ENCODE measurements around the gene NUFIP1. TPM values are rescaled to one million over a fixed set of nuclear protein-coding genes. Genes with fewer than 3 reads are reported as not detected.
A peak's percentile ranks its signal among the peaks of the same experiment; 100 is the strongest.
"Not testable (repeated sequence)": the region's sequence is repeated elsewhere in the genome, so short reads cannot be mapped to it uniquely, and the experiment has no call there.

NUFIP1 gene
- polyA plus RNA-seq, 6 donors from 2014 or later, result 4.0 to 5.4 (median 4.9) TPM

DNA sequence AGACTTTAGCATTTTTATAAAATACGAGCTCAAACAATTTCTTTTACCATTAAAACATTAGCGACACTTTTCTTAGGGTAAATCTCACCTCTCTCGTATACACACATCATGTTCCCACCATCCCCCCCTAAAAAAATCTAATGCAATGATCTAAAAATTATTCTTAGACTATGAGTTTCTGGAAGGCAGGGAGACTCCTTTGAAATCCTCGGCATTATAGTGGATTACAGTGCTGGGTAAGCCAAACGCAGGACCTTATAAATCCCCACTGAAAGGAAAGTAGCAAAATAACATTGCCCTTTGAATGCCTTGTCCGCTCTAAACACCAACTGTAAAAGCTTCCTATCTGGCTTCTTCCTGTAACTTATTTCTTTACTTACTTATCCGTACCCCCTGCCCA is 35.0 kb downstream of the NUFIP1 start:
- no peak for ATAC-seq (ENCODE audit: low read depth in 2 of 2)
- no peaks in the 10 kb centered on the region for H3K27me3 Mint-ChIP-seq
- H3K4me1 Mint-ChIP-seq, result no peaks in the 10 kb centered on the region
- no peak overlapping the region for H3K27ac Mint-ChIP-seq
- no peaks in the 10 kb centered on the region for H3K9me3 Mint-ChIP-seq
- H3K36me3 Mint-ChIP-seq, result peaks cover 0 to 16% of the 10 kb centered on the region in 2 donors
- DNase-seq, result no peak
- H3K4me3 Mint-ChIP-seq, result no peak overlapping the region

DNA sequence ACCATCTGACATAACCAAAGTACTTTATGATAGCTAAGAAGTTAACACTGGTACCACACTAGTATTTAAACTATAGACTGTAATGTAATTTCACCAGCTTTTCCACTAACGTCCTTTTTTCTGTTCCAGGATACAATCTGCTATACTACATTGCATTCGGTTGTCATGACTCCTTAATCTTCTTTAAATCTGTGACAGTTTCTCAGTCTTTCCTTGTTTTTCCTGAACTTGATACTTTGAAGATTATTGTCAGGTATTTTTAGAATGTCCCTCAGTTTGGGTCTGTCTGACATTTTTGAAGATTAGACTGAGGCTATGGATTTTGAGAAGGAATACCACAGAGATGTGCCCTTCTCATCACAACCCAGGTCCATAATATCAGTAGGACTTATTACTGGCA is 36.6 kb downstream of the NUFIP1 start:
- DNase-seq (no peak), ATAC-seq (ENCODE audit: low read depth in 2 of 2) (no peak)
- Mint-ChIP-seq H3K27me3 (no peaks in the 10 kb centered on the region), H3K9me3 (no peaks in the 10 kb centered on the region), H3K4me3 (no peak overlapping the region), H3K27ac (no peak overlapping the region), H3K4me1 (no peaks in the 10 kb centered on the region), H3K36me3 (peaks cover 0 to 12% of the 10 kb centered on the region in 2 donors)

DNA sequence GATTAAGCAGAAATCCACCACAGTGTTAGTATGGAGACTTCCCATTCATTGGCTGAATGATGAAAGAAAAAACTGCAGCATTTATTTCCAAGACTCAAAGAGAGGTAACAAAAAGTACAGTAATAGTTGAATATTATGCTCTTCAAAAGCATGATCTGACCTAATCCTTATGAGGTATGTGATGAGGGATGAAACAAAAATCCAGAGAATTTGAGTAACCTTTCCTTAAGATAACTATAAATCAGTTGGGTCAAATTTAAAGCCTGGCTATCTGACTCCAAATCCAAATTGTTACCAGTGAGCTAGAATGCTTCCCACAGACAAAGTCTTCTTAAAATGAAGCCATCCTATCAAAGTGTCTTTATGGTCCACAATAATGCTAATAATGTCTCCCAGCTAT is 38.1 kb downstream of the NUFIP1 start:
- Mint-ChIP-seq H3K9me3 (no peaks in the 10 kb centered on the region), H3K27ac (no peak overlapping the region), H3K27me3 (no peaks in the 10 kb centered on the region), H3K4me3 (no peak overlapping the region), H3K4me1 (no peaks in the 10 kb centered on the region), H3K36me3 (peaks cover 0 to 12% of the 10 kb centered on the region in 2 donors)
- DNase-seq (no peak), ATAC-seq (ENCODE audit: low read depth in 2 of 2) (no peak)

DNA sequence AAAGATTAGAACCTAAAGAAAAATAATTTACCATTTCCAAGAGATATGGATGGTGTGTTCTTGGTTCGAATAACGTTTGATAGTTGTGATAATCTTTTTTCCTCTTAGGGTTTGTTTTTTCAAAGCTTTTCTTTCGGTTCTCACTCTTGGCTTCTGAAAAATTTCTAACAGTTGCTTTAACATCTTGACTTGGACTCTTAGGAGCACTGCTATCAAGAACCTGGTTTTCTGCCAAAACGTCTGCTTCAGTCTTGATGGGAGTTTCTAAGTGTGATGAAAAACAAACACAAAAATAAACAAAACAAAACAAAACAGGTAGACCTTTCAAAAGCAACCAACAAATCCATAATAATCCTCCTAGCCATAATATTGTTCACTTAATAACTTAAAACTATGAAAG is 45.9 kb downstream of the NUFIP1 start:
- not testable (repeated sequence) for H3K4me1 Mint-ChIP-seq; H3K4me3 Mint-ChIP-seq; DNase-seq; H3K27ac Mint-ChIP-seq; H3K27me3 Mint-ChIP-seq; H3K9me3 Mint-ChIP-seq; ATAC-seq (ENCODE audit: low read depth in 2 of 2)
- peaks cover 0 to 12% of the 10 kb centered on the region in 2 donors for H3K36me3 Mint-ChIP-seq

DNA sequence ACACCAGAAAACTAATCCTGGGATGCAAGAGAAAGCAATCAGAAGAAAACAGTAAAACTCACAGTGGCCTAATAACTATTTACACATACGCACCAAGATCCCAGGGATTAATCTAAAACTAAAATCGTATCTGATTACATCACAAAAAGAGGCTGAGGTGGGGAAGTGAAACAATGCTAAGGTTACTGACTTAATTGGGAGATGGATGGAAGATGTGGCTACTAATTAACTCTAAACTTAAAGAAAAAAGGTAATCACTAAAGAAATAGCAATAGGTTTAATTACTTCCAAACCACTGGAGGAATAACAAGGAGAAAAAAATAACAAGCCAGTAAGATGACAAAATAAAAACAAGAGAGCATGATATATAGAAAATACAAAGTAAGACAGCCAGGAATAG is 50.4 kb downstream of the NUFIP1 start:
- H3K27me3 Mint-ChIP-seq, result no peaks in the 10 kb centered on the region
- H3K36me3 Mint-ChIP-seq, result peaks cover 0 to 12% of the 10 kb centered on the region in 2 donors
- H3K9me3 Mint-ChIP-seq, result no peaks in the 10 kb centered on the region
- H3K4me1 Mint-ChIP-seq, result no peaks in the 10 kb centered on the region
- ATAC-seq (ENCODE audit: low read depth in 2 of 2), result no peak
- DNase-seq, result no peak
- H3K4me3 Mint-ChIP-seq, result no peak overlapping the region
- H3K27ac Mint-ChIP-seq, result peak overlapping the region in 1 of 6 donors; percentile 44

DNA sequence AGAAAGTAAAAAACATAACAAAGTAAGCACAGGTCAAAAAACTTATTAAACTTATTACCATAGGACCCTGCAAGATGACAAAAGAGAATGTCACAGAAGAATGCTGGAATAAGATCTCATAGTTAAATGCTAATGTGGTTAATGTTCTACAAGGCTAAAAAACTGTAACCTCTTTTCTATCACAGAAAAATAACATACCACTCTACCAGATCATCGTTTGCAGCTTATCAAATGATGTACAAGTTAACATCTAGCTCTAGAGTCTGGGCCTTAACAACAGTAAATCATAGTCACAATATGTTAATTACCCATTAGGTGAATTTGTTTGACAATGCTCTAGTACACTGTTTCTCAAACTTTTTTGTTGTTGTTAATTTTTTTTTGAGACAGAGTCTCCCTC is 53.0 kb downstream of the NUFIP1 start:
- Mint-ChIP-seq H3K36me3 (peaks cover 0 to 7% of the 10 kb centered on the region in 2 donors), H3K27me3 (peaks cover 0 to 5% (median 1%) of the 10 kb centered on the region in 3 donors), H3K4me3 (no peak overlapping the region), H3K9me3 (no peaks in the 10 kb centered on the region), H3K27ac (no peak overlapping the region), H3K4me1 (no peaks in the 10 kb centered on the region)
- no peak for DNase-seq
- no peak for ATAC-seq (ENCODE audit: low read depth in 2 of 2)

DNA sequence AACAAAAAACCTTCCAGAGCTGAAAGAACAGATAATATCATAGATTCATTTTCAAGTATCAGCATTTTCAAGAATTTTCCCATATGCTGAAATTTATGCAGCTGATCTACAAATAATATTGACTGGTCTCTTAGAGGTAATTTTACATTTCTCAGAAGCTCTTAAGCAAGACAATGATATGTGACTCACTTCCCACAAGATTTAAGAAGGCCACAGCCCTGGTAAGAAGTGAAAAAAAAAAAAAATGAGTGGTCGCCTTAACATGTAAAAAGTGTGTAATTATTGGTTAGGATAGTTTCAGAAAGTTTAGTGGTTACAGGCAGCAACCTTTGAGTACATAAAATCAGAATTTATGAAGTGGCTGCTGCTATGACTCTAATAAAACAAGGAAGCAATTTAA is 54.5 kb downstream of the NUFIP1 start:
- H3K4me1 Mint-ChIP-seq, result no peaks in the 10 kb centered on the region
- no peak overlapping the region for H3K4me3 Mint-ChIP-seq
- H3K27me3 Mint-ChIP-seq, result peaks cover 4 to 9% (median 9%) of the 10 kb centered on the region in 3 donors
- H3K27ac Mint-ChIP-seq, result no peak overlapping the region
- H3K36me3 Mint-ChIP-seq, result no peaks in the 10 kb centered on the region
- no peak for ATAC-seq (ENCODE audit: low read depth in 2 of 2)
- H3K9me3 Mint-ChIP-seq, result no peaks in the 10 kb centered on the region
- no peak for DNase-seq

DNA sequence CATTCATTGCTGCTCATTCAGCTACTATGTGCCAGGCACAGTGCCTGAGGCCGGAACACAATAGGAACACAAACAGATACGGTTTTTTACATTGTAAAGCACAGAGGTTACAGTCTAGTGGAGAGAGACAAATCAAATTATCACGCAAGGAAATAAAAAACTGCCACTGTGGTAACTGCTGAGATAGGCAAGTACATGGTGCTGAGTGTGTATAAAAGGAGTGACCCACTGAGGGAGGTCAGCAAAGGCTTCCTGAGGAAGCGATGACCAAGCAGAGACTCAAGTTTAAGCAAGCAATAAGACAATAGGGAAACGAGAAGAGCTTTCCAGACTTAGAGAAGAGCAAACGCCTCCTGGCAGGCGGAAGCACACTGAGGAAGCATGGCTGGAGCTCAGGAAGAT is 56.4 kb downstream of the NUFIP1 start:
- DNase-seq, result no peak
- H3K4me1 Mint-ChIP-seq, result no peaks in the 10 kb centered on the region

DNA sequence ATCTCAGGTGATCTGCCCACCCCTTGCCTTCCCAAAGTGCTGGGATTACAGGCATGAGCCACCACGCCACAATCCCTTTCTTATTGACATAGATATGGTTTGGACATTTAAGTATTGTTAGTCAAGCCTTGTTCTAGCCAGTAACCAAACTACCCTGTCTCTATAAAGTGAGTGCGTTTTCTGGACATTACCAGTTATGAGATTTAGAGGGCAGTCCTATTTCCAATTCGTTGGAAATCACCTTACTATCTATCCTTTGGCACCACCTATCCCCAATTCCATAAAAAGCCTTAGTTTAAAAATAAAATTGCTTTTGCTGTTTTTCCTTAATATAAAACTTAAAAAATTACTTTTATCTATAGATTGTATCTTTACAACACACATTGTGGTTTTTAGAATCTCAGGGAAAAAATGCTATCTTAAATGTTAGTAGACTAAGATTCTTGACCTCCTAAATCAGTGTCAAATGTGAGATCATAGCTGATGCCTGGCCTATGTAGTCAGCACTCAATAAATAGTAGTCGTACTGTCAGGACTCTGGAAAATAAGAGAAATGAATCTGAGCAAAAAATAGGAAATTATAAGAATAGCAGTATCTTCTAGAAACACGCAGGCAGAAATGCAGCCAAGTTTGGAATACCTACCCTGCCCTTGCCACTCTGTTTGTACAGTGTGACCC is 57.0 kb downstream of the NUFIP1 start:
- Mint-ChIP-seq H3K9me3 (no peaks in the 10 kb centered on the region), H3K27ac (no peak overlapping the region), H3K4me1 (no peaks in the 10 kb centered on the region), H3K4me3 (no peak overlapping the region), H3K27me3 (peaks cover 4 to 13% (median 12%) of the 10 kb centered on the region in 3 donors), H3K36me3 (no peaks in the 10 kb centered on the region)
- ATAC-seq (ENCODE audit: low read depth in 2 of 2) (no peak), DNase-seq (no peak)

More for the DNA sequence above, 56.4 kb downstream of the NUFIP1 start:
- no peaks in the 10 kb centered on the region for H3K9me3 Mint-ChIP-seq
- no peak overlapping the region for H3K27ac Mint-ChIP-seq
- H3K27me3 Mint-ChIP-seq, result peaks cover 4 to 9% (median 9%) of the 10 kb centered on the region in 3 donors
- no peak for ATAC-seq (ENCODE audit: low read depth in 2 of 2)
- no peak overlapping the region for H3K4me3 Mint-ChIP-seq
- H3K36me3 Mint-ChIP-seq, result no peaks in the 10 kb centered on the region

DNA sequence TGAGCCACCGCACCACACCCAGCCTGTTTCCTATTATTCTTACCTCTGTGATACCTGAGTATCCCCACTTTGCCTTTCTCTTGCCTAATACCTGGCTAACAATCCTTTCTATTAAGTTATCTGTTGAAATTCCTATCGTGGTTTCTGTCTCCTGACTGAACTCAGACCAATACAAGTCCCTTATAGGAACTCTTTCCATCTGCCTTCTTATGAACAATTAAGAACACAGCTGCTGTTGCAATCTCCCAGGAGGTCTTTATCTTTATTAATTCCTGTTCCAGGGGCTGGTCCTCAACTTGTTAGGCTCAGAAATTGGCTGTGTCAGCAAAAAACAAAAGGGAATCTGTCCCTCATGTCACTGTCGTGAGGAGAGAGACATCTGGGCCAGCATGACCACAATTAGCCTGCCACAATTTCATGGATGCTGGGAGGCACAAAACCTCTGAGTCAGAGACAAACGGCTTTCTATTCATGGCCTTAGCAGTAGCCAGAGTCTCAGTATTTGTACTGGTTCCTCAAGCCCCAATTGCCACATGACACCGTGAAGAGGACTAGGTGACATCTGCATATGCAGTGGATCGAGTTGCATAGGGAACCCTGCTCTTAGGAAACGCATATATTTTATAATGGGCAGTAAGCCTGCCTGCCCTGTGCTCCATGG is 58.2 kb downstream of the NUFIP1 start:
- Mint-ChIP-seq H3K27ac (no peak overlapping the region), H3K27me3 (peaks cover 5 to 22% (median 20%) of the 10 kb centered on the region in 3 donors), H3K4me1 (no peaks in the 10 kb centered on the region), H3K9me3 (no peaks in the 10 kb centered on the region), H3K36me3 (no peaks in the 10 kb centered on the region), H3K4me3 (no peak overlapping the region)
- ATAC-seq (ENCODE audit: low read depth in 2 of 2) (no peak), DNase-seq (no peak)

DNA sequence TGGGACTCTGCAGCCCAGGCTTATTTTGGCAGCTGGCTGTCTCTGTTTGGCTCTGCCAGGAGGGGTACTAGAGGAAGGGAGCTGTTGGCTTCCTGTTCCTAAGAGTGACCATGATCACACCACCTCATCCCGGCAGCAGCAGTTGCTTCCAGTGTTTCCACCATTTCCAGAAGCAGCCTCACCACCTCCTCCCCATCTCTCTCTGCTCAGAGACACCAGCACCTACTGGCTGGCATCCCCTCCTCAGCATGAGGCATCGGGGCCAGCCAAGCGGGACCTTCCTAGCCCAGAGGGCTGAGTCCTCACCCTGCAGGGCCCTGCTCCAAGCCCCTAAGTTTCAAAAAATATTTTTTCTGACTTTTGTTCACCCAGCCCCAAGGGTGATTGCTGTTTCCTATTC is 59.0 kb downstream of the NUFIP1 start:
- Mint-ChIP-seq H3K9me3 (no peaks in the 10 kb centered on the region), H3K4me3 (no peak overlapping the region), H3K36me3 (no peaks in the 10 kb centered on the region), H3K4me1 (no peaks in the 10 kb centered on the region), H3K27me3 (peaks cover 11 to 30% (median 26%) of the 10 kb centered on the region in 3 donors), H3K27ac (no peak overlapping the region)
- ATAC-seq (ENCODE audit: low read depth in 2 of 2), result no peak
- DNase-seq, result no peak

DNA sequence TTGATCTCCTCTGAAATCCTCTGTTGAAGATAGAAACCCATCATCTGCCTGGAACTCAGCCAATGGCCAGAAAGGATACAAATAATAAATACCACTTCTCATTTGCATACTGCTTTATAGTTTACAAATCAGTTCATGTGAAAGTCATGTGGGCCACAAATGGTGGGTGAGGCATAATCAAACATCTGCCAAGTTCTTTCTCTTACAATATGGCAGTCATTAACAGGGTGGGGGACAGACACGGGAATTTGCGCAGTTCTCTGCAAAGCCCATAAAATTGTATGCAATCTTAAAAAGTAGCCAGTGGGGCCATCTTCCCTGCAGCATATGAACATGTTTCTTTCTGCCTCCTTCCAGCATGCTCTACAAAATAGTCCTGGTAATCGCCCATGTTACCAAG is 59.6 kb downstream of the NUFIP1 start:
- no peak for DNase-seq
- Mint-ChIP-seq H3K9me3 (no peaks in the 10 kb centered on the region), H3K4me3 (no peak overlapping the region), H3K27ac (no peak overlapping the region), H3K4me1 (no peaks in the 10 kb centered on the region), H3K36me3 (no peaks in the 10 kb centered on the region), H3K27me3 (peaks cover 13 to 36% (median 32%) of the 10 kb centered on the region in 3 donors)
- ATAC-seq (ENCODE audit: low read depth in 2 of 2), result no peak

DNA sequence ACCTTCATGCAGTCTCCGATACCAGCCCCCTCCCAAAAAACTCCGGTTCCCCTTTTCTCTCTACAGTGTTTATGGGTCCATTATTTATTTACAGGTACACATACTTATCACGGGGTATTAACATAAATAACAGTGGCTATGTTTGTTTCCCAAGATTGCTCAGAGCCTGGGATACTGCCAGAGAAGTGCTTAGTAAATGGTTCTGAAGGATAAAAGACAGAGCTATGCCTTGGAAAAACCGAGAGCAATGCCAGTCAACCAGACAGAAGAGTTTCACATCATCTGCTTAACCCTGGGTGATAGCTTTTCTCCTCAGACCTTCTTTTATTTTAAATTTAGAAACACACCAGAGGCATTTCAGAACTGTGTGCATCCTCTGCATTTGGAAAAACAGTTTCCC is 61.3 kb downstream of the NUFIP1 start:
- H3K27me3 Mint-ChIP-seq, result peaks cover 19 to 43% (median 34%) of the 10 kb centered on the region in 3 donors
- ATAC-seq (ENCODE audit: low read depth in 2 of 2), result no peak
- no peaks in the 10 kb centered on the region for H3K9me3 Mint-ChIP-seq
- no peak overlapping the region for H3K4me3 Mint-ChIP-seq
- H3K27ac Mint-ChIP-seq, result no peak overlapping the region
- no peaks in the 10 kb centered on the region for H3K4me1 Mint-ChIP-seq
- DNase-seq, result no peak
- H3K36me3 Mint-ChIP-seq, result no peaks in the 10 kb centered on the region

DNA sequence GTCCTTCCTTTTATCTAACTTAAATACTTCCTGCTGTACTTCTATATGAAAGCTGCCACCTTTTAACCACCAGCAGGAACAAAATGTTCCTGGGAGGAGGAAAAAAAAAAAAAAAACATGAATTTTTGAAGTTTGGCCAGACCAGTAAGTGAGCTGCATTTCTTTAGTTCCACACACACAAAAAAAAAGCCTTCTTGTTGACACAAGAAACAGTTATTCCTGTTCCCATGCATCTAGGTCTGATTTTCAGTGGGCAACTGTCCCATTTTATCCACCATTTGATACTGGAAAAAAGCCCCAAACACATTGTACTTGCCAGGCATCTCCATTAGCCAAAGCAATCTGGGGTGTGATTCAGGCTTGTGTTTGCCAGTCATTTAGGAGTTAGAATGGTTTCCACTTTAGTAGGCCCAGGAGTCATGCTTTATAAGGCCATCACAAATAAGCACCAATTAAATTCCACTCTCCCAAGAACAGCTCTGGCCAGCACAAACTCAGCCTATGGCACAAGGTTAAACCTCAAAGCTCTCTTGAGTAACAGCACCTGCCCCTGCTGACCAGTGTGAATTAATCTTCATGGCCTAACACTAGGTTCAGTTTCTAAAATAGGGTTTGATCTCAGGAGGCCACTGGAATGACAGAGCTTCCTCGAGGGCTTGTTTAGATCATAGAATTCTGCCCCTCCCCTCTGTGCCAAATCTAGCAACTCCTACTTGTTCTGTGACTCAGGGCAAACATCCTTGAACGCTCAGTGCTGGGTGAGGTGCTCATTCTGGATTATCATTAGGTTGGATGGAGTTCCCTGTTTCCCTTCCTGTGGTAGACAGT is 67.1 kb downstream of the NUFIP1 start:
- H3K4me3 Mint-ChIP-seq, result peak overlapping the region in 1 of 8 donors; percentile 44
- ATAC-seq (ENCODE audit: low read depth in 2 of 2), result no peak
- no peaks in the 10 kb centered on the region for H3K4me1 Mint-ChIP-seq
- H3K36me3 Mint-ChIP-seq, result no peaks in the 10 kb centered on the region
- peaks cover 15 to 28% (median 23%) of the 10 kb centered on the region in 3 donors for H3K27me3 Mint-ChIP-seq
- no peaks in the 10 kb centered on the region for H3K9me3 Mint-ChIP-seq
- peak overlapping the region in 2 of 6 donors; percentile 20 to 53 for H3K27ac Mint-ChIP-seq
- no peak for DNase-seq

All from naive B cell (primary cell).